Karpas-422 (cell line): ENCODE results near the gene SRD5A3. TPM values are rescaled to one million over a fixed set of nuclear protein-coding genes. Genes with fewer than 3 reads are reported as not detected.
A peak's percentile ranks its signal among the peaks of the same experiment; 100 is the strongest.

ENCODE experiments used
- DNase-seq: peaks from one replicate; pipeline ENCODE4 v3.0.0-alpha.2; 2015
- H2AFZ ChIP-seq: fragments of 200-600 bp; sonication (generic); 2 replicates; pipeline ENCODE4 v1.6.1; 2014; ENCODE audit warnings: antibody characterized with exemption, low read length, mixed read lengths
- H3K27ac ChIP-seq: fragments of 200-600 bp; sonication (generic); 2 replicates; pipeline ENCODE4 v1.5.1; 2014; ENCODE audit warnings: mild to moderate bottlenecking, low read length, moderate library complexity
- H3K27me3 ChIP-seq: fragments of 200-600 bp; sonication (generic); 2 replicates; pipeline ENCODE4 v1.6.1; 2014; ENCODE audit warnings: low read length, mixed read lengths
- H3K36me3 ChIP-seq: fragments of 200-600 bp; sonication (generic); 2 replicates; pipeline ENCODE4 v1.6.1; 2014; ENCODE audit warnings: low read length, mixed read lengths; ENCODE audit not compliant: insufficient read depth
- H3K4me1 ChIP-seq: fragments of 200-600 bp; sonication (generic); 2 replicates; pipeline ENCODE4 v1.6.1; 2014; ENCODE audit warnings: mild to moderate bottlenecking, low read length, mixed read lengths
- H3K4me2 ChIP-seq: fragments of 200-600 bp; sonication (generic); 2 replicates; pipeline ENCODE4 v1.6.1; 2014; ENCODE audit warnings: low read length, low read depth, mild to moderate bottlenecking; ENCODE audit not compliant: poor library complexity, severe bottlenecking
- H3K4me3 ChIP-seq: fragments of 200-600 bp; sonication (generic); 2 replicates; pipeline ENCODE4 v1.5.1; 2014; ENCODE audit warnings: mild to moderate bottlenecking, antibody characterized with exemption, low read length, mixed read lengths
- H3K79me2 ChIP-seq: fragments of 200-600 bp; sonication (generic); 2 replicates; pipeline ENCODE4 v1.6.1; 2014; ENCODE audit warnings: mild to moderate bottlenecking, low read length, mixed read lengths
- H3K9ac ChIP-seq: fragments of 200-600 bp; sonication (generic); 2 replicates; pipeline ENCODE4 v1.6.0; 2014; ENCODE audit warnings: low read length
- H3K9me2 ChIP-seq: fragments of 200-600 bp; sonication (generic), shearing (Covaris generic); replicated peaks from 2 replicates; pipeline ENCODE4 v1.6.0; 2014; ENCODE audit warnings: mild to moderate bottlenecking, low read length, moderate library complexity; ENCODE audit not compliant: insufficient read depth
- H3K9me3 ChIP-seq: fragments of 300-700, 200-600 bp; sonication (generic); 2 replicates; pipeline ENCODE4 v1.6.1; 2014; ENCODE audit warnings: low read length, mixed read lengths
- H4K20me1 ChIP-seq: fragments of 200-600 bp; sonication (generic); 2 replicates; pipeline ENCODE4 v1.6.1; 2014; ENCODE audit warnings: mild to moderate bottlenecking, antibody characterized with exemption, low read length, low read depth; ENCODE audit not compliant: insufficient read depth
- total RNA-seq: library from RNA; depleted of rRNA; stranded (reverse); fragments of >200 nt; shearing (Covaris generic); gene quantifications from 2 replicates; pipeline ENCODE4 v1.2.3, GENCODE V29; 2014; ENCODE audit warnings: low replicate concordance

The SRD5A3 gene
- total RNA-seq, 1 experiment from 2014 or later: 25.7 TPM

DNA sequence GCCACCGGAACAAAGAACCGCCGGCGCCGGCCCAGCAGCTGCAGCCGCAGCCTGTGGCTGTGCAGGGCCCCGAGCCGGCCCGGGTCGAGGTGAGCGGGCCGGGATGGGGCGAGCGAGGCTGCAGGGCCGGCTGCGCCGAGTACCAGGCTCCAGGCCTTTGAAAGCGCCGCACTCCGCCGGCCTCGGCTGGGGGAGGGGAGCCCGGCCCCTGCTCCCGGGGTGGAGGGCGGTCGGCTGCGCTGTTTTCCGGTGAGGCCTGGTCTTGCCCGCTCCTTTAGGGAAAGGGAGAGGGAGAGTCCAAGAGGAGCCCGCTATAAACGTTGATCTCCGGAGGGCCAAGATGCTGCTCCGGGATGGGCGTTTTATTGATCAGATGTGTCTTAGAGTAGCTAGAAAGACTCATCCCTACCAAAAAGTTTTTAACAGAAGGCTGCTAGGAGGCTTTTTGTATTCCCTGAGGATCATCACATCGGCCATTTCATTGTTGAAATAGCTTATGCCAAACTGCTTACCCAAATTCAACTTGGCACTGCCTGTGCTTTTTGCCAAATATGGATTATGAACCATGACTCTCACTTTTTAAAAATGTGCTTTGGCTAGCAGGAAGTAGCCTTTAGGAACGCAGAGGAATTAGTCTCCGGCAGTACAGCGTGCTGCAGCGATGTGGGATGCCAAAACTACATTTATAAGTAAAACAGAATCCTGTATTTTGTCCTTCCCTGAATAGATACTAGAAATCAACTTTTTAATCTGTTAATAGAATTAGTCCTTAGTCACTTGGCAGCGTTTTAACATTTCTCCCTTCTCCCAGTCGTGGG, 50.5 kb downstream of the SRD5A3 start:
- H3K79me2 ChIP-seq: peaks cover 57% of the 10 kb centered on the region
- H3K4me3 ChIP-seq: peak overlapping the region; percentile 83
- peaks cover 30% of the 10 kb centered on the region for H3K36me3 ChIP-seq
- peaks cover 52% of the 10 kb centered on the region for H3K4me1 ChIP-seq
- H3K9me2 ChIP-seq: no peaks in the 10 kb centered on the region
- peak; percentile 75 for DNase-seq
- no peaks in the 10 kb centered on the region for H3K9me3 ChIP-seq
- H2AFZ ChIP-seq: 0 out of 2 replicates have a peak overlapping the region, but pooled peaks have one; percentile 27
- H3K27ac ChIP-seq: peak overlapping the region; percentile 68
- peak overlapping the region; percentile 98 for H3K9ac ChIP-seq
- peaks cover 36% of the 10 kb centered on the region for H4K20me1 ChIP-seq
- H3K27me3 ChIP-seq: no peaks in the 10 kb centered on the region
- peak overlapping the region; percentile 94 for H3K4me2 ChIP-seq

GRCh38 chr4:55397126-55397436, 51.0 kb downstream of the SRD5A3 start:
- Histone ChIP-seq H3K4me1 (peaks cover 49% of the 10 kb centered on the region), H3K79me2 (peaks cover 62% of the 10 kb centered on the region), H3K27me3 (no peaks in the 10 kb centered on the region), H3K27ac (peak overlapping the region; percentile 68; the same call in 1 of the 2 replicates), H3K9ac (peak overlapping the region; percentile 98), H3K4me3 (peak overlapping the region; percentile 83), H2AFZ (no peak overlapping the region), H3K9me2 (no peaks in the 10 kb centered on the region), H3K9me3 (no peaks in the 10 kb centered on the region), H4K20me1 (peaks cover 36% of the 10 kb centered on the region), H3K4me2 (peak overlapping the region; percentile 94), H3K36me3 (peaks cover 30% of the 10 kb centered on the region)
- DNase-seq: peak; percentile 59

- Histone ChIP-seq H3K4me3 (peak overlapping the region; percentile 83), H3K9ac (peak overlapping the region; percentile 98), H3K9me3 (no peaks in the 10 kb centered on the region), H3K9me2 (no peaks in the 10 kb centered on the region), H3K27me3 (no peaks in the 10 kb centered on the region), H3K4me1 (peaks cover 47% of the 10 kb centered on the region), H3K27ac (0 out of 2 replicates have a peak overlapping the region, but pooled peaks have one; percentile 68), H3K36me3 (peaks cover 30% of the 10 kb centered on the region), H3K79me2 (peaks cover 66% of the 10 kb centered on the region), H2AFZ (no peak overlapping the region), H4K20me1 (peaks cover 36% of the 10 kb centered on the region), H3K4me2 (peak overlapping the region; percentile 94)
- no peak for DNase-seq
Measured at GRCh38 chr4:55397520-55398321, 51.7 kb downstream of the SRD5A3 start.

DNA sequence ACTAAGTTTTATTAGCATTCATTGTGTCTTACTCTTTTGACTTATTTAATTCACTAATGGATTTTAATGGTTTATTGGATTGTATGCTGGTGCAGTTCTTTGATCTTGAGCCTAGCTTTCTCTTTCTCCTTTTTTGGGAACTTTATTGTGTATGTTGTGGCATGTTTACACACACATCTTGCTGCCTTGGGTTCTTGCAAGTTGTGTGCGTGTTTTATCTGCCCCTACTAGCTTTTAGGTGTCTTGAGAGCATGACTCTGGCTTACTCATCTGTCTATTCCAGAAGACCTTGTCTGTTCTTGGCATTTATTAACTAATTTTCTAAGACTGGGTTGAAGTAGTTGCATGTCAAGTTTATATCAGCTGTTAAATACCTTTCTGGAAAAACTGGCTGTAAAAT, 52.4 kb downstream of the SRD5A3 start:
- peak overlapping the region; percentile 94 for H3K4me2 ChIP-seq
- peaks cover 45% of the 10 kb centered on the region for H3K4me1 ChIP-seq
- peaks cover 36% of the 10 kb centered on the region for H4K20me1 ChIP-seq
- peaks cover 73% of the 10 kb centered on the region for H3K79me2 ChIP-seq
- no peak overlapping the region for H3K27ac ChIP-seq
- H3K4me3 ChIP-seq: peak overlapping the region; percentile 83
- H3K9ac ChIP-seq: peak overlapping the region; percentile 98
- DNase-seq: no peak
- no peaks in the 10 kb centered on the region for H3K9me2 ChIP-seq
- no peaks in the 10 kb centered on the region for H3K9me3 ChIP-seq
- no peaks in the 10 kb centered on the region for H3K27me3 ChIP-seq
- H3K36me3 ChIP-seq: peaks cover 35% of the 10 kb centered on the region
- H2AFZ ChIP-seq: no peak overlapping the region

DNA sequence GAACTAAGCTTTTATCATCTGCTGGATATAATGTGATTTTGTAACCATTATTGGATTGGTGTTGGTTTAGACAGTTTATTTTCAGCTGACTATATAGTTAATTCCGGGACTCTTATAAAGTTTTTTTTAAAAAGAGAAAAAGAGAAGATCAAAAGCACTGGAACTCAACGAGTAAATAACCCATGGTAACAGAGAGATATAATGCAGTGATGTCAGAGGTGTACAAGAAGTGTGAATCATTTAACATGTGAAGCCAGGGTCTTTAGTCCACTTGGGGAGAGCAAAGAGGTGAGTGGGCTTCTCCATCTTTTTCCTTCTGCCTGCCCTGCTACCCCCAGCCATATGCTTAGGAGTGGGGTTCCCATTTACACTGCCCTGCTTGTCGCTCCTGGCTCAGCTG, 52.9 kb downstream of the SRD5A3 start:
- Histone ChIP-seq H3K4me3 (peak overlapping the region; percentile 83), H3K9me3 (no peaks in the 10 kb centered on the region), H3K27me3 (no peaks in the 10 kb centered on the region), H3K36me3 (peaks cover 40% of the 10 kb centered on the region), H3K4me1 (peaks cover 40% of the 10 kb centered on the region), H3K79me2 (peaks cover 78% of the 10 kb centered on the region), H4K20me1 (peaks cover 36% of the 10 kb centered on the region), H3K27ac (no peak overlapping the region), H3K4me2 (peak overlapping the region; percentile 94), H3K9me2 (no peaks in the 10 kb centered on the region), H2AFZ (no peak overlapping the region), H3K9ac (no peak overlapping the region)
- no peak for DNase-seq

DNA sequence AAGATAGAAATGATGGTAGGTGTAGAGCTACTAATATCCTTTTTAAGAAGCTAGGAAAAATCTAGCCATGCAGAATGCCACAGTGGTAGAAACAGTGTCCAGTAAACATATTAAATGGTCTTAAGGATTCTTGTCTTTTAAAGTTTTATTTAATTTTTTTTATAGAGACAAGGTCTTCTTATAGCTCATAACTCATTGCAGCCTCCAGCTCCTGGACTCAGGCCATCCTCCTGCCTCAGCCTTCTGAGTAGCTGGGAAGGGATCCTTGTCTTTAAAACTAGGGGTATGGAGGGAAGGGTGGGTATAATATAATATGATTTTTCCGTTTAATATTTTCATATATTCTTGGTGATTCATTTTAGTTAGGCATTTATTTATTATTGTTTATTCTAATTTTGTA, 53.5 kb downstream of the SRD5A3 start:
- H3K9ac ChIP-seq: no peak overlapping the region
- H3K4me1 ChIP-seq: peaks cover 34% of the 10 kb centered on the region
- H3K36me3 ChIP-seq: peaks cover 40% of the 10 kb centered on the region
- peak overlapping the region; percentile 94 for H3K4me2 ChIP-seq
- no peak overlapping the region for H3K27ac ChIP-seq
- no peaks in the 10 kb centered on the region for H3K9me3 ChIP-seq
- no peak overlapping the region for H3K4me3 ChIP-seq
- peaks cover 36% of the 10 kb centered on the region for H4K20me1 ChIP-seq
- DNase-seq: no peak
- H3K9me2 ChIP-seq: no peaks in the 10 kb centered on the region
- H3K27me3 ChIP-seq: no peaks in the 10 kb centered on the region
- no peak overlapping the region for H2AFZ ChIP-seq
- peaks cover 84% of the 10 kb centered on the region for H3K79me2 ChIP-seq

- Histone ChIP-seq H3K9ac (no peak overlapping the region), H3K4me2 (no peak overlapping the region), H3K4me1 (peaks cover 34% of the 10 kb centered on the region), H3K27ac (no peak overlapping the region), H3K4me3 (no peak overlapping the region), H3K36me3 (peaks cover 57% of the 10 kb centered on the region), H3K79me2 (peaks cover 94% of the 10 kb centered on the region), H4K20me1 (peaks cover 50% of the 10 kb centered on the region), H3K27me3 (no peaks in the 10 kb centered on the region), H2AFZ (no peak overlapping the region), H3K9me3 (no peaks in the 10 kb centered on the region), H3K9me2 (no peaks in the 10 kb centered on the region)
- no peak for DNase-seq
Measured at GRCh38 chr4:55405073-55405472, 59.0 kb downstream of the SRD5A3 start.

DNA sequence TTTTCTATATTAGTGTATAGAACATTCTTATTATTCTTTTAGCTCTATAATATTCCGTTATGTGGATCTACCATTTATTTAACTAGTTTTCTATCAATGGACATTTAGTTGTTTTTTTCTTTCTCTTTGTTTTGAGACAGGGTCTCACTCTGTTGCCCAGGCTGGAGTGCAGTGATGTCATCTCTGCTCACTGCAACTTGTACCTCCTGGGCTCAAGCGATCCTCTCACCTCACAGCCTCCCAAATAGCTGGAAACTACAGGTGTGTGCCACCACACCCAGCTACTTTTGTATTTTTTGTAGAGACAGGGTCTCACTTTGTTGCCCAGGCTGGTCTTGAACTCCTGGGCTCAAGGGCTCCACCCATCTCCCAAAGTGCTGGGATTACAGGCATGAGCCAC, 60.5 kb downstream of the SRD5A3 start:
- Histone ChIP-seq H3K4me3 (no peak overlapping the region), H3K79me2 (peaks cover 96% of the 10 kb centered on the region), H3K4me2 (no peak overlapping the region), H3K36me3 (peaks cover 58% of the 10 kb centered on the region), H3K9ac (no peak overlapping the region), H4K20me1 (peaks cover 48% of the 10 kb centered on the region), H3K4me1 (peaks cover 34% of the 10 kb centered on the region), H3K9me3 (no peaks in the 10 kb centered on the region), H3K9me2 (no peaks in the 10 kb centered on the region), H3K27me3 (no peaks in the 10 kb centered on the region), H2AFZ (no peak overlapping the region), H3K27ac (no peak overlapping the region)
- DNase-seq: no peak
